Stimulated activated CD8-positive, alpha-beta memory T cell treated with anti-CD3 and anti-CD28 coated beads, Interleukin-7, amount 100 ng/mL, for 1 hour (primary cell): ENCODE measurements around the gene NLK.
"Not testable (repeated sequence)": the region's sequence is repeated elsewhere in the genome, so short reads cannot be mapped to it uniquely, and the experiment has no call there.

Source experiments
- DNase-seq, 2 donors: peaks; one replicate each; pipeline ENCODE4 v3.0.0-alpha.2; 2020; ENCODE audit warnings: low read depth in 2 of 2

Gene NLK

DNA sequence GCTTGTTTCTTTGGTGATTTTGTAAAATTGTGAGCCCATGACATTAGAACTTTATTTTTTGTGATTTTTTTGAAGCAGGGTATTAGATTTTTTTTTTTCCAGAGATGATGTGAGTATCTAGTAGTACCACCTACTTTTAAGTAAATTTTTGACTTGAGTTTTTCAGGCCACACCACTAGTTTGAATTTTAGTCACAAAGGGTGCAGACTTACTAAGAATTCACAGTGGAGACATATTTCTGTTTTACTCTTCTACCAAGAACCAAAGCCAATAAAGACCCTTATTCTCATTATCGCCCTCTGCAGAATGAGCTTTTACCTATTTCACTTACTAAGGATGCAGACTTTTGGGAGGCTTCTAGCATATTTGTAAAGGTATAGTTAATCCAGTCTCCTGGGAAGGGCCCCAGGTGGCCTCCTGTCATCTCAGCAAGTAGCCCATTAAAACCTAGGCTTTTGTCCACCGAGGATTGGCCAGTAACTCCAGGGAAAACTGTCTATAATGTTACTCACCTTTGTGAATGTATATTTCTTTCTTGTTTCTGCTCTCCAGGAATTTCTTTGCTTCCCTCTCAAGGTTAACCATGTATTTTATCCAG, 30.6 kb downstream of the NLK start:
- no peak for DNase-seq

DNA sequence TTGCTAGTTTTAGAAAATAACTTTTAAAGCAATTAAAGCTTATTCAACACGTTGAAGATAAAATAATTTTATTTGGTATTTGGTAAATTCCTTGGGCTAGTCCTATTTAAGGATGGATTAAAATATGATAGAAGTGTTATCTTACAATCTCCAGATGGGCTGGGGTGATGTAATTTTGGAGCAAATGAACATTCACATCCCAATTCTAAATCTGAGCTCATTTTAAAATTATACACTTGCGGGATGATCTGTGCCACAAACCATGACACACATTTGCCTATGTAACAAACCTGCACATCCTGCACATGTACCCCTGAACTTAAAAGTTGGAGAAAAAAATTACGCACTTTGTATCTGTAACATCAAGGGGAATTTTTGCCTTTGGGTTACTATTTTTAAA, 31.5 kb downstream of the NLK start:
- no peak for DNase-seq

DNA sequence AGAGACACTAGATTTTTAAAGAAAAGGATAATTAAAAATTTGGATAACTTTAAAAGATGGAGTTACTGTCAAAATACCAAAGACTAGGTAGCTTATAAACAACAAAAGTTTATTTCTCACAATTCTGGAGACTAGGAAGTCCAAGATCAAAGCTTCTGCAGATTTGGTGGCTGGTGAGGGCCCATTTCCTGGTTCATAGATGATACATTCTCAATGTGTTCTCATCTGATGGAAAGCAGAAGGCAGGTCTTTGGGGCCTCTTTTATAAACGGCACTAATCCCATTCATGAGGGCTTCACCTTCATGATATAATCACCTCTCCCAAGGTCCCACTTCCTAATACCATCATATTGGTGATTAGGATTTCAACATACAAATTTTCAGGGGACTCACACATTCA, 33.7 kb downstream of the NLK start:
- no peak for DNase-seq

GRCh38 chr17:28077140-28077539, 34.7 kb downstream of the NLK start:
- not testable (repeated sequence) for DNase-seq

DNA sequence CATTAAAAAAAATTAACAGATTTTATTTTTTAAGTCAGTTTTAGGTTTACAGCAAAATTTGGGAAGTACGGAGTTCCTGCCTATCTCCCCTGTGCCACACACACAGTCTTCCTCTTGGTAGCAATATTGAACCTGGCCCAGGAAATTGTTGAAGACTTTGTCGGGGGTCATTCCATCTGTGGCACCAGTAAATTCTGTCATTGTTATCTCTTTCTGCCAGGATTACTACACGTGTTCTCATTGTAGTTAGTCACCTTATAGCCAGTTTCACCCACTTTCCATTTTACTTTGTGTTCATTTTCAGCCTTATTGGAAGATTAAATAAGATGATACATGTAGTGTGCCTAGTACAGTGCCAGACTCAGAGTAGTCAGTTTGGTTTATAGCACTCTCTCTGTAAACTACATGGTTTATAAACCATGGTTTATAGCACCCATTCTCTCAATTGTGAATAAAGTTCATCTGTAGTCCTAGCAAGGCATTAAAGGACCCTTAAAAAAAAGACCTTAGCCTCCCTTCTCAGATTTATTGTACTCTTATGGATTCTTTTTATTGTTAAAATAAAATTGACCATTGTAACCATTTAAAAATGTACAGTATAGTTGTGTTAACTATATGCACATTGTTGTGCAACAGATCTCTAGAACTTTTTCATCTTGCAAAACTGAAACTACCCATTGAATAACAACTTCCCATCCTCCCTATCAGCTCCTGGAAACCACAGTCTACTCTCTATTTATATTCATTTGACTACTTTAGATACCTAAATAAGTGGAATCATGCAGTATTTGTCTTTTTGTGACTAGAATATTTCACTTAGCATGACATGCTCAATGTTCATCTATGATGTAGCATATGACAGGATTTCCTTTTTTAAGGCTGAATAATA, 36.1 kb downstream of the NLK start:
- no peak for DNase-seq

DNA sequence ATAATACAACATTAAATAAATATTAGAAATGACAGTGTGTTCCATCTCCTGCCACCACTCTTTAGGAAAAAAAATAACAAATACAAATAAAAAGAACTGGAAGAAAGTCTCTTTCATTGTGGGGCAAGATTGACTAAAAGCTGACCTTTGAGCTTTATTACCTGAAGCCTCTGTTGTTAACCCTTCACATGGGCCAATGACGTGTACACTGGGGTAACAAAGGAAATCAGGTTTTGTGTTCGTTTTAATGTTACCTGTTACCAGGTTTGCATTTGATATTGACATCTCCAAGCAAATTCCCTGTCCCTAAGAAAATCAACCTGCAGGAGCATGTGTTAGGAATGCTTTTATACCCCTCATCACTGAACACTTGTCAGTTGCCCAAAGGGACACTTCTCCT, 39.0 kb downstream of the NLK start:
- DNase-seq: no peak

GRCh38 chr17:28085766-28086165, 43.3 kb downstream of the NLK start:
- no peak for DNase-seq

DNA sequence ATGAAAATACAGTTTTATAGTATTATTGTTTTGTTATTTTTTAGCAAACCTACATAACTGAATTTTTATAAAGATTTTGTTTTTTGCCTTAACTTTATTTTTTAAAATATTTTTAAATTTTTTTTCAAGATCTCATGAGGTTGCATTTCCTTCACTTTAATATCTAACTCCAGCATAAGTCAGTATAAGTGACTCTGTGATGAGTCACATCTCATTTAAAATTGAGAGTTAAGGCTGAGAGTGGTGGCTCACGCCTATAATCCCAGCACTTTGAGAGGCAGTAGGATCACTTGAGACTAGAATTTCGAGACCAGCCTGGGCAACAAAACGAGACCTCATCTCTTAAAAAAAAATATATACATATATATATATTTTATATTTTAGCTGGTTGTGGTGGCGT, 44.0 kb downstream of the NLK start:
- no peak for DNase-seq

DNA sequence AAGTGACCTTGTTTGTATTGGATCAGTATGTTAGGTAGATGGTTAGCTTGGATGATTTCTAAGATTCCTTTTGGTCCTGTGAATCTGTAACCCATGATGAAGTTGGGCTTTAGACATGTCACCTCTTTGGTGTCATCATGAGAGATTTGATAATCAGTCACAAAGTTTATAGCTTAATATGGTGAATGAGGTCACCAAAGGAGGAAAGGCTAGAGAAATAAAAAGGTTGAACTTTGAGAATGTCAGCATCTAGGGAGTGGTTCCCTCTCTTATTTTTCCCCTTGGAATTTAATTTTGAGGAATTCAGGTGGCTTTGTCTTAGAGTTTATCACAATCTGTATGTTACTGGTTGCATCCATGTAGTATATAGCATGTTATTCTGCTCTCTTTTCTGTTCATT, 45.3 kb downstream of the NLK start:
- DNase-seq: no peak

GRCh38 chr17:28090551-28090950, 48.1 kb downstream of the NLK start:
- DNase-seq: no peak

- DNase-seq: no peak
These were observed 49.6 kb downstream of the NLK start for GRCh38 chr17:28092088-28092487.

DNA sequence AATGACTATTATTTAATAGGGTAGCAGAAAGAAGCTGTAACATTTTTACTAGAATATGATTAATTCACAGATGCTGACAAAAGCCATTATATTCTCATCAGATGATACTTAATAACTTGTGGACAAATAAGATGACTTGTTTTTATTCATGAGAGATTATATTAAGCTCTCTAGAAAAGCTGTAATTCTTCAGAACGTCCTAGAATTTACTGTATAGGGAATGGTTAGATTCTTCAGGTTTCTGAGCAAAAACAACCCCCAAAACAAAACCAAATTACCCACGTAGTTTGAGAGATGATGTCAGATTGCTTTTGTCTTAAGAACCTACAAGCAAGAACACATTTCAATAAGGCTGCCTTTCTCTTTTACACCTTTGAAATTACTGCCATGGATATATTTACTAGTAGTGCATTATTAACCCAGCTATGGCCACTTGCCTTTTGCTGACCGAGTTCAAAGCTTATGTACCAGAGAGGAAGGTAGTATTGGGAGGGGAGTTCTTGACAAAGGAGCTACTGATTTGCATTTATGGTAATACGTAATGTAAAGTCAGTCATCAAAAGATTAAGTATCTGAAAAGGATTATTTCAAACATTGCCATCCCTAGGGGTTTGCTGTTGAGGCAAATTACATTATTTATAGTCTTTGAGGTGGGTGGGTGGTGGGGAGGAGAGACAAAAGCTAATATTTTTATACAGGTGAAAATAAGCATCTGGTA, 51.7 kb downstream of the NLK start:
- DNase-seq: no peak

- no peak for DNase-seq
These were observed 54.3 kb downstream of the NLK start for GRCh38 chr17:28096756-28097155.

DNA sequence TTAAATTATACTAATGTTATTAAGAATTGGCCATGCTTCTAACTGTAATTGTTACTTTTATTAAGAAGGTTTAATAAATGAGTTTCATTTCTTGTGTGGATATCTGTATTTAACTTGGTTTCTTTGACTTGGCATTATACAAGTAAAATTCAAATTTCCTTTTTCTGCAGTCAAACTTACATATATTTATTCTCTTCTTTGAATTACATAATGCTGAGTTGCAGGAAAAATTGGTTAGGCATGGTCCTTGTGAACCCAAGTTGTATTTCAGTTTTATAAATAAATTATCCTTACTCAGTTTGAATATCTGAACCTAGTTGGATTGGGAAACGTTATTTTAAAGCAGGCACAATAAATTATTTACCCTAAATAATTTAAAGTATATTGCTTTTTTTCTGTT, 54.8 kb downstream of the NLK start:
- no peak for DNase-seq

DNA sequence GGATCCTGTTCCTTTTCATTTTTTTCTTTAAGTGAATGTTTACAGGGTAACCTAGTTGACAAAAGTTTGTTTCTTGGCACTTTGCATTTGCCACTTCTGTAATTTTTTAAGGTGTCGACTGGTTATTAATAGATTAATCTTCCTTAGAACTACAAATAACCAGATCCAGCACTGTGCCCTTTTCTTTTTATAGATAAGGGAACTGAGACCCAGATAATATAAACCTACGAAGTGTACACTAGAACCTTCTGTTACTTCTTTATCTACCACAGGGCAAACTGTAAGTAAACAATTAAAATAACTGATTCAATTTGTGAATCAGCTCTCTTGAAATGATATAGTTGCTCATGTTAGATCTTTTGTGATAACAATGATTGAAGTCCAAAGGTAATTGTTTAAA, 55.4 kb downstream of the NLK start:
- no peak for DNase-seq

DNA sequence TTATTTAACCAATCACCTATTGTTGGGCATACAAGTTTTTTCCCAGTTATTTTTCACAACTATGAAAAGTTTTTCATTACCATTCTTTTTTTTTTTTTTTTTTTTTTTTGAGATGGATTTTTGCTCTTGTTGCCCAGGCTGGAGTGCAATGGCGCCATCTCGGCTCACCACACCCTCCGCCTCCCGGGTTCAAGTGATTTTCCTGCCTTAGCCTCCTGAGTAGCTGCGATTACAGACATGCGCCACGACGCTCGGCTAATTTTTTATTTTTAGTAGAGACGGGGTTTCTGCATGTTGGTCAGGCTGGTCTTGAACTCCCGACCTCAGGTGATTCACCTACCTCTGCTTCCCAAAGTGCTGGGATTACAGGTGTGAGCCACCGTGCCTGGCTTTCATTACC, 56.1 kb downstream of the NLK start:
- DNase-seq: not testable (repeated sequence)

DNA sequence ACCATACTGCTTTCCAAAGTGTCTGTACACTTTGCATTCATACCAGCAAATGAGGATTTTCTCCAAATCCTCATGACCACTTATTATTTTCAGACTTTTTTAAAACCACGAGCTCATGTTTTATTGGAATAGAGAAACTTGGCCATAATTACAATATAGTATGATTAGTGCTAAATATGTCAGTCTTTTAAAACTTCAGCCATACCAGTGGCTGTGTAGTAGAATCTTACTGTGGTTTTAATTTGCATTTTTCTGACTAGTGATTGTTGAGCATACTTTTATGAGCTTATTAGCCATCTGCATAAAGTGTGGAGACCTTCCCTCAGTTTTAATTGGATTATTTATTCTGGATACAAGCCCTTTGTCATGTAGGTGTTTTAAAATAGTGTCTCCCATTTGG, 57.8 kb downstream of the NLK start:
- DNase-seq: no peak

GRCh38 chr17:28100936-28101335, 58.5 kb downstream of the NLK start:
- no peak for DNase-seq

DNA sequence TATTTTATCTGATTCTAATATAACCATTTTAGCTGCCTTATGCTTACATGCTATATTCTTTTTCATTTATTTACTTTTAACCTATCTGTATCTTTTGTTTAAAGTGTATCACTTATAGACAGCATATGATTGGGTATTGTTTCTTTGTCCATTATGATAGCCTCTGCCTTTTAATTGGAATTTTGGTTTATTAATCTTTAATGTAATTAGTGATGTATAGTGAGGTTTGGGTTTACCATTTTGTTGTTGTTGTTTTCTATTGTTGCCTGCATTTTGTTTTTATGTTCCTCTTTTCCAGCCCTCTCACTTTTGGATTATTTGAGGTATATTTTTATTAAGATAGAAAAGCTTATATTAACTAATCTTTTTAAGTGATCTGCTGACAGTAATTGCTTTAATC, 59.4 kb downstream of the NLK start:
- no peak for DNase-seq

DNA sequence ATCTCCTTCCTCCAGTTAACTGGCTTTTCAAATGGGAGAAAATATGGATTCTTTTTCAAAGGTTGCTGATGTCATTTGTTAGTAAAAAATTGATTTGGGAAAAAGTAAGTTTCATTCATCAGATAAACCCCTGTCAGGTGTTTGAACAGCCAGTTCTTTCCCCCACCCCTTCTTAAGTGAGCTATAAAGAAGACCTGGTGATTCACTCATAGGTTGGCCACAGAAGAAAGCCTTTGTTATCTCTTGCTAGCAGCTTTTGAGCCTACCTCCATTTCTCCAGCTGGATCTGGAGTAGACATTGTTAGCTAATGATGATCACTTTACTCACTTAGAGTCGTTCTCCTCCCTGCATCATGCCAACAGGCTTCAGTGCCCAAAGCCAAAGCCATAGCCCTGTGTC, 63.0 kb downstream of the NLK start:
- DNase-seq: no peak

DNA sequence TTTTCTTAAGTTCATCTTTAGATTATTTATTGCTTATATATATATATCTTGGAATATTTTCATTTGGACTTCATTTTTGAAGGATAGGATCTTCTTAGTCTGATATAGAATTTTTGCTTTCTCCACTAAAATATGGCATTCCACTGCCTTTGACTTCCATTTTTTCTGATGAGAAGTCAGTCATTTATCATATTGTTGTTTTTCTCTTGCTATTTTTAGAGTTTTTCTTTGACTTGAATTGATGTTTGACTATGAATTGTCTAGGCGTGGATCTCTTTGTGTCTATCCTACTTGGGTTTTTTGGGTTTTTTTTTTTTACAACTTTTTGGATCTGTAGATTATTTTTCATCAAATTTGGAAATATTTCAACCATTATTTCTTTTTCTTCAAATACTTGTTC, 67.7 kb downstream of the NLK start:
- DNase-seq: no peak

DNA sequence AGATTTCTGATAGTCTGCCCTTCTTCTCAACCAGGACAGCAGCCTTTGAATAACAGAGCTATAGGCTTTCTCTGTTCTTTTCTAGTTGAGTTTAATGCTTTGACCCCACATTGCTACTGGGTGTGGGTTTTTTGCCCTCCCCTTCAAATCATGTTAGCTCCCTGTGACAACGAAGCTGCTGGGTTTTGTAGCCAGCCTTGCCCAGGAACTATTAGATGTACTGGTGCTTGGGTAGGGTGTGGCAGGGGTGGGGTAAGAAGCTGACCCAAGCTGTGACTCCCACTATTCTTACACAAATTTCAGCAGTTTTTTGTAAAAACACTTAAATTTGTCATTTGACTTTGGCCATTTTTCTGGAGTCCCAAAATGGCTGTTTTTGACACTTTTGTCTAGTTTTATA, 69.7 kb downstream of the NLK start:
- no peak for DNase-seq

GRCh38 chr17:28112606-28113005, 70.1 kb downstream of the NLK start:
- no peak for DNase-seq
